Activated CD4-positive, alpha-beta memory T cell treated with anti-CD3 and anti-CD28 coated beads for 36 hours (primary cell): ENCODE results near the gene STH. TPM values are rescaled to one million over a fixed set of nuclear protein-coding genes. Genes with fewer than 3 reads are reported as not detected.

Source experiments
- CTCF ChIA-PET: fragments of 350-600 bp; sonication (Branson Sonifier 250); formaldehyde crosslinking; loops from one replicate; lab custom pipeline; 2021; ENCODE audit warnings: antibody characterized with exemption, inconsistent platforms; lab: Charles Lee
- POLR2A ChIA-PET: fragments of 350-600 bp; sonication (Branson Sonifier 250); formaldehyde crosslinking; loops from one replicate; lab custom pipeline; 2021; ENCODE audit warnings: antibody characterized with exemption; lab: Charles Lee
- DNase-seq: peaks from one replicate; pipeline ENCODE4 v3.0.0-alpha.2; 2020
- H3K27ac Mint-ChIP-seq: one replicate; pipeline ENCODE4 v1.8.0; 2021; ENCODE audit warnings: mixed read lengths
- H3K27me3 Mint-ChIP-seq: one replicate; pipeline ENCODE4 v1.8.0; 2021; ENCODE audit warnings: mixed read lengths
- H3K36me3 Mint-ChIP-seq: one replicate; pipeline ENCODE4 v1.8.0; 2021; ENCODE audit warnings: mixed read lengths
- H3K4me1 Mint-ChIP-seq: one replicate; pipeline ENCODE4 v1.8.0; 2021; ENCODE audit warnings: low read depth, mixed read lengths
- H3K4me3 Mint-ChIP-seq: one replicate; pipeline ENCODE4 v1.8.0; 2021; ENCODE audit warnings: mild to moderate bottlenecking, mixed read lengths
- H3K9me3 Mint-ChIP-seq: one replicate; pipeline ENCODE4 v1.8.0; 2021; ENCODE audit warnings: mixed read lengths
- intact Hi-C: fragments of 100-400 bp; cut with micrococcal nuclease; formaldehyde crosslinking; loops from one replicate; pipeline ENCODE4 v1.15.1; 2023
- total RNA-seq, 2 experiments: library from RNA; stranded (reverse); gene quantifications; one replicate each; pipeline ENCODE4 v1.2.3, GENCODE V29; 2021

Gene STH
- total RNA-seq, 2 experiments from 2014 or later = not detected

- no peak overlapping the region for H3K27ac Mint-ChIP-seq
- no peak for DNase-seq
- CTCF ChIA-PET = interaction anchor here (0.9 kb wide), 1 partner anchor 59 kb away, joined by 3 read pairs; no protein-coding TSS in a partner anchor
- peaks cover 4% of the 10 kb centered on the region for H3K9me3 Mint-ChIP-seq
- POLR2A ChIA-PET = no interaction called here
- H3K4me1 Mint-ChIP-seq = no peaks in the 10 kb centered on the region
- no peak overlapping the region for H3K4me3 Mint-ChIP-seq
- peaks cover 13% of the 10 kb centered on the region for H3K27me3 Mint-ChIP-seq
- no peaks in the 10 kb centered on the region for H3K36me3 Mint-ChIP-seq
- intact Hi-C loops = no loop called here
Measured at GRCh38 chr17:45970659-45971058, 28.4 kb upstream of the STH start.

GRCh38 chr17:45971698-45972141 is 27.3 kb upstream of the STH start:
- CTCF ChIA-PET = no interaction called here
- Mint-ChIP-seq H3K4me1 (no peaks in the 10 kb centered on the region), H3K27ac (no peak overlapping the region), H3K4me3 (no peak overlapping the region), H3K36me3 (no peaks in the 10 kb centered on the region), H3K9me3 (peaks cover 4% of the 10 kb centered on the region), H3K27me3 (peaks cover 12% of the 10 kb centered on the region)
- POLR2A ChIA-PET = no interaction called here
- intact Hi-C loops = no loop called here
- DNase-seq = no peak

- intact Hi-C loops = no loop called here
- Mint-ChIP-seq H3K4me1 (no peaks in the 10 kb centered on the region), H3K9me3 (peaks cover 4% of the 10 kb centered on the region), H3K36me3 (no peaks in the 10 kb centered on the region), H3K27ac (no peak overlapping the region), H3K4me3 (no peak overlapping the region), H3K27me3 (peaks cover 11% of the 10 kb centered on the region)
- CTCF ChIA-PET = interaction anchor here (0.6 kb wide), 1 partner anchor 141 kb away, joined by 3 read pairs; no protein-coding TSS in a partner anchor
- no peak for DNase-seq
- POLR2A ChIA-PET = no interaction called here
Measured at GRCh38 chr17:45972531-45972930, 26.5 kb upstream of the STH start.

GRCh38 chr17:45973099-45973780 is 25.8 kb upstream of the STH start:
- ChIA-PET CTCF (interaction anchor here (0.6 kb wide), 1 partner anchor 141 kb away, joined by 3 read pairs; no protein-coding TSS in a partner anchor), POLR2A (no interaction called here)
- Mint-ChIP-seq H3K27me3 (peaks cover 6% of the 10 kb centered on the region), H3K36me3 (no peaks in the 10 kb centered on the region), H3K27ac (no peak overlapping the region), H3K4me1 (no peaks in the 10 kb centered on the region), H3K4me3 (no peak overlapping the region), H3K9me3 (peaks cover 4% of the 10 kb centered on the region)
- no peak for DNase-seq
- intact Hi-C loops = no loop called here

GRCh38 chr17:45973946-45974859 is 24.8 kb upstream of the STH start:
- peaks cover 6% of the 10 kb centered on the region for H3K27me3 Mint-ChIP-seq
- no peak overlapping the region for H3K27ac Mint-ChIP-seq
- intact Hi-C loops = no loop called here
- CTCF ChIA-PET = no interaction called here
- no peak overlapping the region for H3K4me3 Mint-ChIP-seq
- POLR2A ChIA-PET = no interaction called here
- no peaks in the 10 kb centered on the region for H3K36me3 Mint-ChIP-seq
- H3K4me1 Mint-ChIP-seq = no peaks in the 10 kb centered on the region
- no peak for DNase-seq
- H3K9me3 Mint-ChIP-seq = peaks cover 4% of the 10 kb centered on the region

- Mint-ChIP-seq H3K27ac (no peak overlapping the region), H3K36me3 (no peaks in the 10 kb centered on the region), H3K27me3 (peaks cover 2% of the 10 kb centered on the region), H3K4me3 (no peak overlapping the region), H3K4me1 (no peaks in the 10 kb centered on the region), H3K9me3 (peaks cover 4% of the 10 kb centered on the region)
- POLR2A ChIA-PET = no interaction called here
- CTCF ChIA-PET = no interaction called here
- no peak for DNase-seq
- intact Hi-C loops = no loop called here
Measured at GRCh38 chr17:45974916-45975630, 24.0 kb upstream of the STH start.

- ChIA-PET POLR2A (no interaction called here), CTCF (no interaction called here)
- intact Hi-C loops = no loop called here
- no peaks in the 10 kb centered on the region for H3K36me3 Mint-ChIP-seq
- H3K4me3 Mint-ChIP-seq = no peak overlapping the region
- no peak for DNase-seq
- H3K9me3 Mint-ChIP-seq = peaks cover 4% of the 10 kb centered on the region
- H3K27ac Mint-ChIP-seq = no peak overlapping the region
- H3K4me1 Mint-ChIP-seq = no peaks in the 10 kb centered on the region
- H3K27me3 Mint-ChIP-seq = peaks cover 2% of the 10 kb centered on the region
Measured at GRCh38 chr17:45975640-45976295, 23.3 kb upstream of the STH start.

- H3K36me3 Mint-ChIP-seq = no peaks in the 10 kb centered on the region
- H3K27me3 Mint-ChIP-seq = peaks cover 2% of the 10 kb centered on the region
- H3K4me1 Mint-ChIP-seq = no peaks in the 10 kb centered on the region
- intact Hi-C loops = no loop called here
- ChIA-PET CTCF (no interaction called here), POLR2A (no interaction called here)
- DNase-seq = no peak
- H3K9me3 Mint-ChIP-seq = peaks cover 4% of the 10 kb centered on the region
- no peak overlapping the region for H3K4me3 Mint-ChIP-seq
- no peak overlapping the region for H3K27ac Mint-ChIP-seq
Measured at GRCh38 chr17:45976391-45976754, 22.7 kb upstream of the STH start.

GRCh38 chr17:45976755-45977505 is 22.1 kb upstream of the STH start:
- no peak for DNase-seq
- Mint-ChIP-seq H3K9me3 (peaks cover 4% of the 10 kb centered on the region), H3K27ac (no peak overlapping the region), H3K27me3 (peaks cover 2% of the 10 kb centered on the region), H3K36me3 (no peaks in the 10 kb centered on the region), H3K4me1 (no peaks in the 10 kb centered on the region), H3K4me3 (no peak overlapping the region)
- intact Hi-C loops = no loop called here
- POLR2A ChIA-PET = no interaction called here
- CTCF ChIA-PET = no interaction called here

- Mint-ChIP-seq H3K36me3 (no peaks in the 10 kb centered on the region), H3K4me1 (no peaks in the 10 kb centered on the region), H3K4me3 (no peak overlapping the region), H3K27me3 (peaks cover under 1% of the 10 kb centered on the region), H3K9me3 (peaks cover 2% of the 10 kb centered on the region), H3K27ac (no peak overlapping the region)
- ChIA-PET POLR2A (no interaction called here), CTCF (no interaction called here)
- intact Hi-C loops = no loop called here
- DNase-seq = no peak
Measured at GRCh38 chr17:45977506-45977824, 21.6 kb upstream of the STH start.

- POLR2A ChIA-PET = no interaction called here
- CTCF ChIA-PET = no interaction called here
- intact Hi-C loops = no loop called here
- Mint-ChIP-seq H3K27me3 (no peaks in the 10 kb centered on the region), H3K36me3 (no peaks in the 10 kb centered on the region), H3K9me3 (no peaks in the 10 kb centered on the region), H3K4me1 (no peaks in the 10 kb centered on the region), H3K27ac (no peak overlapping the region), H3K4me3 (no peak overlapping the region)
- DNase-seq = no peak
Measured at GRCh38 chr17:45977976-45978626, 20.9 kb upstream of the STH start.
